GM21423 (cell line): ENCODE measurements around the gene CTSW.
"Not testable (repeated sequence)": the region's sequence is repeated elsewhere in the genome, so short reads cannot be mapped to it uniquely, and the experiment has no call there.

Experiments
- ATAC-seq: cut with Tn5 transposase; IDR thresholded peaks from one replicate; pipeline ENCODE4 v1.9.1; 2021; ENCODE audit warnings: mild to moderate bottlenecking, moderate library complexity; ENCODE audit not compliant: unreplicated experiment

Gene CTSW

DNA sequence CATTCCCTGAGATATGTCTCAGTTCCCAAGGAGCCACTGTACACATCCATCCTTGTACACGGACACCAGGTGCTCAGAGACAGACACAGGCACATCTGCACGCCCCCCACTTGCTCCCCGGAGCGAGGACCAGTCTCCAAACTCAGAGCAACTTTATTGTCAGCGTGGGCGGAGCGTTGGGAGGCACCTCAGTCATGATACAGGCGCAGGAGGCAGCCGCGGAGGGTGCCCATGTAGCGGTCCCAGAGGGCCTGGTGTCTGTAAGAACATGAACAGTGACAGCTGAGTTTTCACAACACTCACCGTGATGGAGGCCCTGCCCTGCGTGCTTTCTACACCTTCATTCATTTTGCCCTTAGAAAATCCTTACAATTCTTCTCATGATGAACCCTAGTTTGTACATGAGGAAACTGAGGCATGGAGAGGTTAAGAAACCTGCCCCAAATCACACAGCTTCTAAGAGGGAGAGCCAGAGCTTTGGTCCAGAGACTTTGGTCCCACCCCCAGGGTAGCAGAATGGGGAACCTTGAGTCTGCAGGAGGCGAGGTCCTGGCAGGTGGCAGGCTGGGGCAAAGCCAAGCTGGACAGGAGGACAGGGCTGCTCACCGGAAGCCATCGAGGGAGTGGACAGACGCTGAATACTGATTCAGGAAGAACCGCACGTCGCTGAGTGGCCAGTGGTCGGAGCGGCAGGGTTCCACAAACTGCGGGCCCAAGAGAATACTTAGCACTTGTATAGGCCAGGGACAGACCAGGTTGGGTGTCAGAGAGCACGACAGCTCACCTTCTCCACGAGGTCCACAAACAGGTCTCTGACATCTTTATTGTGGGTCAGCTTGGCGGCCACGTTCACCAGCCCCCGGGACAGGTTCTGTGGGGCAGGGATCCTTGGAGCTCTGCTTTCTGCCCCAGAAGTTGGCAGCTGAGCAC is 4.4 kb downstream of the CTSW start:
- no peak for ATAC-seq

GRCh38 chr11:65884716-65885092 is 5.1 kb downstream of the CTSW start:
- ATAC-seq = no peak

DNA sequence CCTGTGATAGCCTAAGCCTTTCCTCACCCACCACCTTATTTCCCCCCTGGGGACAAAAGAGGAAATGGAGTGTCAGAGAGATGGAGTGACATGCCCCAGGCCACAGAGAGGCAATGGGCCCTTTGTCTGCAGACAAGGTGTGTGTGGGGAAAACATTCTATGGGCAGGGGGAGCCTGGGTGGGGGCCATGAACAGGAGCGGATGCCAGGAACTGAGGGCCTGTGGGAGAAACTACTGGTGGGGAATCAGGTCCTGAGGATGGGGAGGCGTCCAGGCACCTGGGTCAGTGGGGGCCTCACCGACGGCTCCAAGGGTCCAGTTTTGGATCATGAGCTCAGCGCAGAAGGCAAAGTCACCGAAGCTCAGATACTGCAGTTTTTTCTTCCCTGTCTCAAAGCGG is 5.6 kb downstream of the CTSW start:
- ATAC-seq = no peak

DNA sequence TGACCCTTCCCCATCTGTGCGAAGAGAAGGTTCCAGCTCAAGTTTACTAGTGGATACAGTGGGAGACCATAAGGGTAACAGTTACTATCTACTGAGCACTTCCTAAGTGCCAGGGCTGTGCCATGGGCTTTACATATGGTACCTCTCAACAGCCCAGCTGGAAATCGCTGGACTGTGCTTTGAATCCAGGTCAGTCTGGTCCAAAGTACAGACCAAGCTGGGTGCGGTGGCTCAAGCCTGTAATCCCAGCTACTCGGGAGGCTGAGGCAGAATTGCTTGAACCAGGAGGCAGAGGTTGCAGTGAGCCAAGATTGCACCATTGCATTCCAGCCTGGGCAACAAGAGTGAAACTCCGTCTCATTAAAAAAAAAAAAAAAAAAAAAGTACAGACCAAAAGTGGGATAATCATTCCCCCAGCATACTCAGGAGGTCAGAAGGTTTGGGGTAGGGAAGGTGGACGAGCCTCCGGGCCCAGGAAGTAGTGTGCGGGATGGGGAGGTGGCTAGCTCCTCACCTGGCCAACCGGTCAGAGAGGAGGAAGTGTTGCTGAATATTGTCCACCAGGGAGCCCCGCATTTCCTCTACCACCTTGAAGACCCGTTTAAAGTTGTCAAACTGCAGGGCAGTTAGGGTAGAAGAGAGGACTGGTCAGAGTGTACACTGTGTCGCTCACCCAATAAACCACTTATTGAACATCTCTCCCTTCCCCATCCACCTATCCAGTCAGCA is 6.3 kb downstream of the CTSW start:
- ATAC-seq = no peak

DNA sequence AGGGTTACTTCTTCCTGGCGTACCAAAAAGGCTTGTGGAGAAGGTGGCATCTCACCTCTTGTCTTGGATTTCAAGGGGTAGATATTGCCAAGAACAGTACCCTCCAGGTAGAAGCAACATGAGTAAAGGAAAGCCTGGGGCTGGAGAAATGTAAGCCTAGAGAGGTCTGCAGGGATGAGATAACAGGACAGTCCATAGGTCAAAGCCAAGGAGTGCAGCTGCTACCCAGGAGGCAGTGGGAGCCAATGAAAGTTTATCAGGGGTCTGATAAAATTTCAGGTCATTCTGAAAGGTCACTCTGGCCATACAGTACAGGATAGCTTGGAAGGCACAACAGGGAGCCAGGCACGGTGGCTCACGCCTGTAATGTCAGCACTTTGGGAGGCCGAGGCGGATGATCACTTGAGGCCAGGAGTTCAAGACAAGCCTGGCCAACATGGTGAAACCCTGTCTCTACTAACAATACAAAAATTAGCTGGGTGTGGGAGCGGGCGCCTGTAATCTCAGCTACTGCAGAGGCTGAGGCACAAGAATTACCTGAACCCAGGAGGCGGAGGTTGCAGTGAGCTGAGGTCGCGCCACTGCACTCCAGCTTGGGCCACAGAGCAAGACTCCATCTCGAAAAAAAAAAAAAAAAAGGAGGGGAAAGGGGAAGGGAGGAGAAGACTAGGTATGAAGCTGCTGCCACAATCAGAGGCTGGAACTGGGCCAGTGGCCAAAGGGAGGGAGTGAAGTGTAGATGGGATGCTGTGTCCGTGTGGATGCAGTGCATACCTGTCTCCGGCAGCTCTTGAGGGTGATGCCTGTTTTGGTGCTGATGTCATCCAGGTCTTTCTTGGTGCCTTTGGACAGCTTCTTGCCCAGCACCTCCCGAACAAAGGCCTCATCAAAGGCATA is 7.4 kb downstream of the CTSW start:
- ATAC-seq = no peak

- no peak for ATAC-seq
Measured at GRCh38 chr11:65887723-65888162, 8.1 kb downstream of the CTSW start.

DNA sequence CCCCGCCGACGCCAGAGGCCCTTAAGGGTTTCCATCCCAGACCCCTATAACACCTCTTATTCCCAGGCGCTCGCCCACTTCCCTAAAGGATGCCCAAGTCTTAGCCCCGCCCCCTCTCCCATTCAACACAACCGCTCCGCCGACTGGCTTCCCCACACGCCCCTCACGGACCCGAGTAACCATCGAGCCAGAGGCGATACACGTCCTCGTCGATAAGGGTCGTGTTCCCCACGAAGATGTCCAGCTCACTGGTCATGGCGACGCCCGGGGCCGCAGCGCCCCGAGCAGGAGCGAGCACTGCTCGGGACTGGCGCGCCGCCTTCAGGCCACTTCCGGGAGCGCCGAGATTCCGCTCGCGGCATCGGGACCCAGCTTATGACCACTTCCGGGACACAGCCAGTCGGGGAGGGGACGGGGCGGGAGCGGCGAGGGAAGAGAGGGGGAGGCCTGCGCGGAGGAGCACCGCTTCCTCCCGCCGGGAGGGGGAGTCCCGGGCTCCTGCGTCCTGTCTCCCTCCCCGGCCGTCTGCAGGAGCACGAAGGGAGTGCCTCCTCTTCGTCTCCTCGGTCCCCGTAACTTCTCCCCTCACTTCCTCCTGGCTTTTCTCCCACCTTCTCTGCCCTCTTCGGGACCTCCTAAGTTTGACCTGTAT is 8.7 kb downstream of the CTSW start, which contains the start of gene FIBP:
TSS of gene FIBP (minus strand) at position 309 of the 652 bp plus-strand sequence. CDS start at position 256, 53 bp downstream.
- peak; percentile 42 for ATAC-seq

- ATAC-seq = peak; percentile 48
Measured at GRCh38 chr11:65890324-65891218, 10.9 kb downstream of the CTSW start, which contains the start of gene CCDC85B. Gene CCDC85B (plus strand): TSS chr11:65890673. CDS start chr11:65890784, 111 bp downstream.

- no peak for ATAC-seq
Measured at GRCh38 chr11:65891219-65892136, 11.8 kb downstream of the CTSW start.

GRCh38 chr11:65892137-65892540 is 12.5 kb downstream of the CTSW start:
- not testable (repeated sequence) for ATAC-seq

GRCh38 chr11:65892661-65893317 is 13.2 kb downstream of the CTSW start:
- no peak for ATAC-seq

GRCh38 chr11:65894034-65894591 is 14.5 kb downstream of the CTSW start:
- no peak for ATAC-seq

- ATAC-seq = no peak
Measured at GRCh38 chr11:65895482-65895981, 15.9 kb downstream of the CTSW start.

DNA sequence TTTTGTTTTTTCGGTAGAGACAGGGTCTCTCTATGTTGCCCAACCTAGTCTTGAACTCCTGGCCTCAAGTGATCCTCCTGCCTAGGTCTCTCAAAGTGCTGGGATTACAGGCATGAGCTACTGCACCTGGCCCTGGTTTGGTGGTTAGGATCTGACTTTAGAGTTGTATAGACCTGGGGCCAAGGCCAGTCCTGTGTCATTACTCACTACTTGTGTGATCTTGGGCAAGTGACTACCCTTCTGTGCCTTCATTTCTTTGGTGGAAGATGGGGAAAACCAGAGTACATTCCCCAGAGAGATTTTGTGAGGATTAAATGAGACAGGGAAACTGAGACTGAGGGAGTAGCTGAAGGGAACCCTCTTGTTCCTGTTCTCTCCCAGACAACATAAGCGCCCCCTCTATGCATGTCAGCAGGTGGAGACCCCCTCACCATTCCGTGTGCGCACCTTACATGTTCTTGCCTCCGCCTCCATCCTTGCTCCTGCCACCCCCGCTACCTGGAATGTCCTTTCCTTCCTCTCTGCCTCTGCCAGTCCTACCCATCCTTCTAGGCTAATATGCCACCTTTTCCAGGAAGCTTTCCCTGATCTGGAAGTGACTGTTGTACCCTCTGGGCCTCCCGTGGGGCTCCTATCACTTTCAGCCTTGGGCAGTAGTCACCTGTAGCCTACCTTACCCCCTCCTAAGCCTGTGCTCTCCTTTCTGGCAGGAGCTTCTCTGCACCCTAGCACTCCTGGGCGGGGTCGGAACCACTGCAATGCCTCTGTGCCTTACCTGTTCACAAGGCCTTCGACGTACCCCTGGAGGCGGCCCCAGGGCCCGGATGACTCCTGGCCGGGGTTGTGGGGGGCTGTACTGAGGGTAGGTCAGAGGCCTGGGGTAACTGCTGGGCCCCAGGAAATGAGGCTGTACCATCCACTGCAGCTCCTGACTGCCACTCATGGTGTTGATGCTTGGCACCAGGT is 16.7 kb downstream of the CTSW start:
- ATAC-seq = no peak

GRCh38 chr11:65897020-65897471 is 17.4 kb downstream of the CTSW start:
- ATAC-seq = no peak
